KBM-7 (cell line): Measurements from ENCODE around the gene TMEM61.
A peak's percentile ranks its signal among the peaks of the same experiment; 100 is the strongest.
"Not testable (repeated sequence)": the region's sequence is repeated elsewhere in the genome, so short reads cannot be mapped to it uniquely, and the experiment has no call there.

Experiments
- DNase-seq: peaks from one replicate; pipeline ENCODE4 v3.0.0-alpha.2; 2015
- in situ Hi-C: fragments of 300-500 bp; cut with MboI; formaldehyde crosslinking; loops from 2 replicates; pipeline ENCODE4 v1.14.3; 2020; ENCODE audit warnings: low sequenced_read_pairs, low pct_unique_long_range_greater_than_20kb, mixed read lengths

TMEM61 gene

DNA sequence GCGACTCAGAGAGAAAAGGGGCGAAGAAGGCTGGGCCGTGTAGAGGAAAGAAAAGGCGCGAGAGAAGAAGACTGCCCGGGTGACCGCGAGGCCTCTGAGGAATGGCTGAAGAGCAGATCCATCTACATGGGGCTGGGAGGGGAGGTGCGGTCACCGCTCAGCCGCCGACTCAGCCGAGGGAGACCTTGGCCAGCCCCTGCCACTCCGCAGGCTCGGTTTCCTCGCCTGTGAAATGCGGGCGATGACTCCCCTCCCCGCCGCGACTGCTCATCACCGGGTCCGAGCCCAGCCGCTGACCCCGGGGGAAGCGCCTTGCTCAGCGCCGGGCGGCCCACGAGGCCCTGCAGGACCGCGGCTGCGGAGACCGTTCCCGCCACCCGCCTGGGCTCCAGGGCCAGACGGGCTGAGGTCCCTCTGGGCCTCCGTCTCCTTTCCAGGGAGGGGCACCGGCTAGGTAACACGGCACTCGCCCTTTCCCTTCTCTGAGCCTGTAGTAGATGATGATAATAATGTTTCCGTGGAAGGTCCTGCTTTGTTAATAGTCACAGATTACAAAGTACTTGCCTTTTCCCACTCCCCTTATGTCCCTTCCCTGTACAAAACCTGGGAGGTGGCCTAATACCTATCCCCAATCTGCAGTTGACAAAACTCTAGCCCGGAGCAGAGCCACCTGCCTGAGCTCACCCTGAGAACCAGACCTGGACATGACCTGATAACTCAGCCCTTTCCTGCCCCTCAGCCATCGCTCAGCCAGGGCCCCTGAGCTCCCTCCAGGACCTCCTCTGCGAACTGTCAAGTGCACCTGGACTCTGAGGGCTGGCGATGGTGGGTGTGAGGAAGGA lies 16.7 kb downstream of the TMEM61 start:
- no peak for DNase-seq
- in situ Hi-C loops, result no loop called here

DNA sequence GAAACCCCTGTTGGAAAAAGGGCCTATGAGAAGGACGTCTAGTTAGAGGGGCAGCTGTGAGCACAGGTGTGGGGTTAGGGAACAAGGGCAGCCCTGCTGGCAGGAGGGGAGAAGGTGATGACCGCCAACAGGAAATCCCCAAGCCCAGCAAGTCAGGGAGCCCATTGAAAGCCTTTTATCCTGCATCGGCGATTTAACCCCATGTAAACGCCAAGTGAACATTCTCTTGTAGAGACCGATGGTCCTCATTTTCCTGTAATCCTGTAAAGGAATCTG lies 17.2 kb downstream of the TMEM61 start:
- DNase-seq, result no peak
- in situ Hi-C loops, result no loop called here

GRCh38 chr1:54998100-54998499 lies 17.7 kb downstream of the TMEM61 start:
- in situ Hi-C loops, result no loop called here
- no peak for DNase-seq

GRCh38 chr1:54998677-54999076 lies 18.2 kb downstream of the TMEM61 start, which contains the start of gene BSND:
Gene BSND (plus strand): TSS chr1:54998933. CDS start chr1:54999187, 254 bp downstream.
- DNase-seq, result no peak
- in situ Hi-C loops, result no loop called here

DNA sequence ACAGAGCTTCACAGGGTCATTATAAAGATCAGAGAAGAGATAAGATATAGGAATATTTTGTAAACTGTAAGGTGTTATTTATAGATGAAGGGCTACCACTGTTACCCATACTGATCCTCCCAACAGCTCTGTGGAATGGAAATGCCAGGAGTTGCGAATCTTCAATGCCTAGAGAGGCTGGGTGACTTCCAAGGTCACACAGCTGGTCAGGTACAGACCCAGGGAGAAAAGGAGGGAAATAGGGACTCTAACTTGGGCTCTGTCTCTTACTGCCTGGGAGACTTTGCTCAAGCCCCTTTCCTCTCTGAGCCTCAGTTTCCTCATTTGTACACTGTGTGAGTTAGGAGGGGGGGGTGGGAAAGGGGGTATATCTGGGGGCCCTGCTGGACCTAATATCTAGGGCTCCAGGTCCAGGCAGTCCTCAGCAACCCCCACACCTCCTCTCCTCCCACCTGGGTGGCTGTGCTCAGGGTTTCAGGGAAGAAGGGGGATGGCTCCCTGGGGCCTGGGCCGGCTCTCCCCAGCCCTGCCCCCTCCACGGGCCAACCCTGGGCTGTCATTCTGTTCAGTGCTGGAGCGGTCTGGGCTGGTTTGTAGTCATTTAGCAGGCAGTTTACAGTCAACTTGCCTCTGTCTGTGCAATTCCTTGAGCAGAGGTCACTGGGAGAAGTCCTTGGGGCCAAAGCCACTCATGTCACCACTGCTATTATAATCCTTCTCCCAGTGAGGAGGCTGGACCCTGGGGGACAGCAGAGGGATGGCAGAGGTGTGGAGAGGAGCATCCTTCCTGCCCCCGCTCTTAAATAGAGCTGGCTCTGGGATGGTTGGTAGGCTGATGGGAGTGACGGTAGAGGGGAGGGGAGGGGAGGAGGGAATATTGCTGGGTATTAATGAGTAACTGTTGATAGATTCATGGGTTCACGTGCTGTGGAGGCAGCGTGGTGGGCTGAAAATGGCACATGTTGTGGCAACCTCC lies 20.0 kb downstream of the TMEM61 start:
- in situ Hi-C loops, result no loop called here
- no peak for DNase-seq

DNA sequence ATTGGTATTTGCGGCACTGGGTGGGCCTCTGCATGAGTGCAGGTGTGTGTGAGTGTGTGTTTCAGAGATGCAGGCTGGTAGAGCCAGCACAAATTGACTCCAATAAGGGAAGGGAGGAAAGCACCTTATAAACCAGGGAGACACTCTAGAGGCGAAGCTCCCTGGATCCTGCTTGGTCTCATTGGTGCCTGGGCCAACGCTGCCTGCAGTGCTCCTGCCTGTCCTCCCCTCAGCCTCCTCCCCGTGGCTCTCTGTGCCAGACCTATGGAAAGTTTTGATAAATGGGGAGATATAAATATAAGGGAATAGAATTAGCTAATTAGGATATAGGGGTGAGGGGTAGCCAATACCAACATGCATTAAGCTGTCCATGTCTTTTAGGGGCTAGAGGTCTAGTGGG lies 20.9 kb downstream of the TMEM61 start:
- in situ Hi-C loops, result no loop called here
- DNase-seq, result no peak

GRCh38 chr1:55002686-55003085 lies 22.3 kb downstream of the TMEM61 start:
- no peak for DNase-seq
- in situ Hi-C loops, result no loop called here

DNA sequence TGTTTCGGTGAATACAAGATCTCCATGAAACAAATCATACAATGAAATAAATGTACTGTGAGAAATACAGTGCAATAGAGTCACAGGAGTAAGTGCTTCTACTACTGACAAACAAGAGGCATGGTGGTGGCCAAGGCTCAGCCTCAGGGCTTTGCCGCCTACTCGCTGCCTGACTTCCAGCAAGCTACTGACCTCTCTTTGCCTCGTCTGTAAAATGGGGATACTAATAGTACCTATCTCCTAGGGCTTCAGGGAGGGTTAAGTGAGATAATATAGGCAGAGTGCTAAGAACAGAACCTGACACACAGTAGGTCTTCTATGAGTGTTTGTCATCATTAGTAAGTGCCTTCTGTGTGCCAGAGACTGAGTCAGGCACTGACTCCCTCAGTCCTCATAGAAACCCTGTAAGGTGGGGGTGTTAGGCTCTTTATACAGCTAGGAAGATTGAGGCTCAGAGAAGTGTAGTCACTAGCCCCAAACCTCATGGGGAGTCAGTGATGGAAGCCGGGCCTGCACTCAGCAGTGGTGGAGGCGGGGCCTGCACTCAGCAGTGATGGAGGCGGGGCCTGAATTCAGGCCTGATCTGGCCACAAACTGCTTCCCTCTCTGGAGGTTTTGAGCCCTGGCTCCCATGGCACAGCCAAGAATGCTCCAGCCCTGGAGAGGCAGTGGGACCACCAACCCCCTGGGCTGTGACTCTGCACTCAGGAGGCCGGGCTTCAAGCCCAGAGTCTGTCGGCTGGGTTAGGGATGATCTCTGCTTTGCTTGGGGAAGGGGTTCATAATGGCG lies 25.1 kb downstream of the TMEM61 start:
- in situ Hi-C loops, result no loop called here
- DNase-seq, result no peak

- in situ Hi-C loops, result no loop called here
- no peak for DNase-seq
Measured at GRCh38 chr1:55006931-55007330, 26.5 kb downstream of the TMEM61 start.

GRCh38 chr1:55007625-55008024 lies 27.2 kb downstream of the TMEM61 start:
- in situ Hi-C loops, result no loop called here
- no peak for DNase-seq

- no peak for DNase-seq
- in situ Hi-C loops, result no loop called here
Measured at GRCh38 chr1:55010194-55010886, 29.9 kb downstream of the TMEM61 start.

DNA sequence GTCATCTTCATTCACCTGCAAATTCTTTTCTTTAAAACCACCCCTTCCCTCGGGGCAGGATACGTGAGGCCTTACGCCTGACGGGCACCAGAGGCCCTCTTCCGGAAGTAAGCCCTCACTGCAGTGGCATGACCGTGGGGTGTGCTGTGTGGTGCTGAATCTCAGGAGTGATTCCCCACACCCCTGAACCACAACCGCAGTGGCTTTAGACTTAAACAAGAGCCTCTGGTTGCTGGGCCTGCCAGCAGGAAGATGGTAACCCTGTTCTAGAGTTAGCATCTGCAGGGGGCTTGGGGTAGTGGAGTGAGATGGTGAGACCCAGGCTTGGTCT lies 30.4 kb downstream of the TMEM61 start:
- no peak for DNase-seq
- in situ Hi-C loops, result no loop called here

GRCh38 chr1:55012661-55013060 lies 32.2 kb downstream of the TMEM61 start:
- in situ Hi-C loops, result no loop called here
- DNase-seq, result no peak

DNA sequence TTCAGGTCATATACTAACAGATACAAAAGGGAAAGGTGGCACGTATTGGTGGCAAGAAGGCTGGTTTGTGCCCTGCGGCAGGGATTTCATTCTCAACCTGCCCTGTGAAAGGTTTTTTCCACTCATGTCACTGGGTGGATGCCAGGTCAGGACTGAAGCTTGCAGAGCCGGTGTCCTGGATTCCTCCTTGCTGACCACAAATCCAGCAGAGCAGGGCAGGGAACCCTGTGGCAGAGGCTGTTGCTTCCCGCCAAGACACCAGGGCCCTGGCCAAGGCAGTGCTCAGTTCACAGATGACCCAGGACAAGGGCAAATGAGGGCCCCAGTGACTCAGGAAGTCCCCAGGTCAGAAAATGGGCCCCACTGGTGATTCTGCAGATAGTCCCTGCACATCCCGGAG lies 34.7 kb downstream of the TMEM61 start:
- no peak for DNase-seq
- in situ Hi-C loops, result no loop called here

DNA sequence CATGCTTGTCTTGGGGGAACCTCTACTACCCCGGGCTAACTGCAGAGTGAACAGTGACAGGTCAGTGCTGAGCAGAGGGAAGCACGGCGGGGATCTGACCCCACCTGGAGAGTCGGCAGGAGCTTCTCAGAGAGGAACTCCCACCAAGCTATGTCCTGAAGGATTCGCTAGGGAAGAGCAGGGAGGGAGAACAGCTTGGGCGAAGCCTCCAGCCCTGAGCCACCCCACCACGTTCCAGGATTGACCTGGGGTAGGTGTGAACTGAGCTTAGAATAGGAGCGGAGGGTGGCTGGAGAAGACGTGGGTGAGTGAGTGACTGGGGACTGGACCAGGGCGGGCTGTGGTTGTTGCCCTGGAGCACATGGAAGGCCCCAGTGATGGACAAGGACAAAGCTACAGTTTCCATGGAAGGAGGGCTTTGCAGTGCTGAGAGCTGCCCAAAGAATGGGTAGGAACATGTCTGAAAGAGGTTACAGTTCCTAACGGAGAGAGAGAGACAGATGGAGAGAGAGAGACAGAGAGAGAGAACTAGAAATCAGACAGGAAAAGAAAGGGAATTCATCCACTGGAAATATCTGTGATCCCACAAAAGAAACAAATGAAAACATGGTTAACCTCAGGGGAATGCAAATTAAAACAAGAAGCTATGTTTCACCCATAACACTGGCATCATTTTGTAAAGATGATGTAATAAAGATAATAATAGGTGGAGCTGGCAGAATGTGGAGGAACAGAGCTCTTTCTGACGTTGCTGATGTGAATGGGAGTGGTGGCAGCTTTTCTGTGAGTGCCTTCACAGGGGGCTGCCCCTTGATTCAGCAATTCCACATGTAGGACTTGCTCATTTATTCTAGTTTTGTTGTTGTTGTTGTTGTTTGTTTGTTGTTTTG lies 35.5 kb downstream of the TMEM61 start:
- DNase-seq, result no peak
- in situ Hi-C loops, result no loop called here

- DNase-seq, result no peak
- in situ Hi-C loops, result no loop called here
Measured at GRCh38 chr1:55018395-55018794, 38.0 kb downstream of the TMEM61 start.

GRCh38 chr1:55021942-55022546 lies 41.6 kb downstream of the TMEM61 start:
- in situ Hi-C loops, result no loop called here
- peak; percentile 75 for DNase-seq

GRCh38 chr1:55024163-55024562 lies 43.7 kb downstream of the TMEM61 start:
- in situ Hi-C loops, DNase-seq: not testable (repeated sequence)
